ENCODE measurements around the gene IQCE.

IQCE gene

DNA sequence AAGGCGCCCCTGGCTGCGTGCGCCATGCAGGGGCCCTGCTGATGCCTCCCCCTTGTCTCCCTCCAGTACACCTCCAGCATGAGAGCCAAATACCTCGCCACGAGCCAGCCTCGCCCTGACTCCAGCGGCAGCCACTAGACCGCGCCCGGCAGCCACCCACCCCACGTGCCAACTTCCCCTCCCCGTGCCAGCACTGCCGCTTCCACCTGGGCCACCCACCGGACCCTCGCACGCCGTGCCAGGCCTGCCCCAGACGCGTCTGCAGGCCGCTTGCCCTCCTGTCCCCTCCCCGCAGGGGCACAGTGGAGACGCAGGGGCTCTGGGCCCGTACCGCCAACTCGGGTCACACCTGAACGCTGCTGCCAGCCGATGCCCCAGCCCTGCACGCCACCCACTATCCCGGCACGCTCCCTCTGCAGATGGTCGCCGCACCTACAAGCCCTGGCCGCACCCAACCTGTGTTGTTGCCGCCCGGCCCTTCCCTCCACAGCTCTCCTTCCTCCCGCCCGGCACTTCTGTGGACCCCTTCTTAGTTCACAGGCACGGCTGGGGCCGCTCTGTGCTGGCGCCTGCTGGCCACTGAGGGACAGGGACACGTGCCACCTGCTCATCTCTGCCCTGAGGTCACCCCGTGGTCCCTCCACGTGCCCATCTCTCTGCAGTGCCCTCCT, 103.0 kb downstream of the IQCE start:
- H3K9ac ChIP-seq (ENCODE audit: low read depth, low read length) = no peak overlapping the region
- H3K27ac ChIP-seq (ENCODE audit: low read depth, low read length) = no peak overlapping the region
- no peaks in the 10 kb centered on the region for H3K4me1 ChIP-seq (ENCODE audit: control insufficient read depth, insufficient read depth, low read length)
- no peak overlapping the region for H3K4me3 ChIP-seq (ENCODE audit: low read depth, low read length)
- H3K9me3 ChIP-seq (ENCODE audit: control insufficient read depth, insufficient read depth, low read length) = no peaks in the 10 kb centered on the region
- peaks cover 27% of the 10 kb centered on the region for H3K36me3 ChIP-seq (ENCODE audit: control insufficient read depth, insufficient read depth, low read length)
- no peaks in the 10 kb centered on the region for H3K27me3 ChIP-seq (ENCODE audit: control insufficient read depth, insufficient read depth, low read length)

DNA sequence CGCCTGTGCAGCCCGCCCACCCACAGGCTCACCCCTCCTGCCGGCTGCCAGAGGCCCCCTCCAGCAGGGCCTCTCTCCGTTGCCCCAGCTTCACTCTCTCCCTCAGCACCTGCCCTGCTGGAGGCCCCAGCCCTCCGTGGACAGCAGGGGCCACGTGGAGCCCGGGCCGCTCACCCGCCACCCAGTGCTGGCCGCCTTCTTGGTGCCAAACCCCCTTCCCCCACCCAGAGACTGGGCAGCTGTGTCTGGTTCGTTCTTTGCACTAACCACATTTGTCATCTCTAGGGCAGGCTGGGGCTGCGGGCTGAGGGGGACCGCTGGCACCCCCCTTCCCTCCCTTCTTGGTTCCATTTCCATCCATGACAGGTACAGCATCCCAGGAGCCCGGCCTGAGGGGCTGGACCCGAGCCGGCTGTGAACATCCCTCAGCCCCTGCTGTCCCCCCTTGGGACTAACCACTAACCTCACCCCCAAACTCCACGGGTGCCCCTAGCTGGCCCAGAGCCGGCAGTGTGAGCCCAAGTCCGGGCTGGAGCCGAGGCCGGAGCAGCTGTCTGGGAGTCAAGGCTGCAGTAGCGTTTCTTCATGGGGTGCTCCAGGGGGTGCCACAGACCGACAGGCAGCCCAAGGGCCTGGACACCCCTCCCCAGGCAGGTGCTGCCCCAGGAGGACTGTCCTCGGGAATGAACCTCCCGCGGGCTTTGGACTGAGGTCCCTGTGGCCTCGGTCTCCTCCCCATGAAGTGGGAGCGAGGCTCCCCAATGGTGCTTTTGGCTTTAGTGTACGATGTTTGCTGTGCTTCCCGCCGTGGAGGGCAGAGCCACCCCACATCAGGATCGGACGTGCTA, 103.7 kb downstream of the IQCE start:
- Histone ChIP-seq H3K9ac (ENCODE audit: low read depth, low read length) (no peak overlapping the region), H3K4me1 (ENCODE audit: control insufficient read depth, insufficient read depth, low read length) (no peaks in the 10 kb centered on the region), H3K27me3 (ENCODE audit: control insufficient read depth, insufficient read depth, low read length) (no peaks in the 10 kb centered on the region), H3K27ac (ENCODE audit: low read depth, low read length) (no peak overlapping the region), H3K9me3 (ENCODE audit: control insufficient read depth, insufficient read depth, low read length) (no peaks in the 10 kb centered on the region), H3K36me3 (ENCODE audit: control insufficient read depth, insufficient read depth, low read length) (peaks cover 19% of the 10 kb centered on the region; the same call in 1 of the 2 replicates), H3K4me3 (ENCODE audit: low read depth, low read length) (no peak overlapping the region)

DNA sequence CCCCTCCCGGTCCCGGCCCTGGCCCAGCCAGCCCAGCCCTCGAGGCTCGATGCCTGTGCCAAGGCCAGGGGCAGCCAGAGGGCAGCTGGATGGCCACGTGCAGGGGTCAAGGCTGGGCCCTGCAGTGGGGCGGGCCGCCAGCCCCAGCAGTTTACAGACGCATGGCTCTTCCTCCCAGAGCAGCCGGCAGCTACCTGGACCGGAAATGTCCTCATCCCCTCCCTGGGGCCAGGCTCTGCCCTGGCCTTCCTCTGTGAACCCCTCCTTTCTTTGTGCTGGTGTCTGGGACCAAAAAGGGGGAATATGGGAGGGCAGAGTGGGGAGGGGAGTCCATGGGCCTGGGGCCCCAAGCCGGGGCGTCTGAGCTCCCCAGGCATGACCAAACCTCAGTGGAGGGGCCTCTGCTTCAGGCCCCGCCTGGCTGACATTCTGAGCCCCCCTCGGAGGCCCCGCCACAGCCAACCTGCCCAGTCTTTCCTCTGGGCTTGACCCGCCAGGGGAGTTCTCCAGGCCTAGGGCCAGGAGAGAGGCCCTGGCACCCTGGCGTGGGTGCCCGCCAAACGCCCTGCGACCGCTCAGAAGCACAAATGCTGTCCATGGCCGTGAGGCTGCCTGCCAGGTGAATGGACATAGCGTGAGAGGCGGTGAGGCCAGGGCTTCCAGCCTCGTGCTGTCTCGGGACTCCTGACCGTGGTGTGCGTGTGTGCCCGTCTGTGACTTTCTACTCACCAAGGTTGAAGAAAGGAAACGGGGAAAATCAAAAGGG, 104.5 kb downstream of the IQCE start:
- no peaks in the 10 kb centered on the region for H3K9me3 ChIP-seq (ENCODE audit: control insufficient read depth, insufficient read depth, low read length)
- peak overlapping the region; percentile 10 for H3K27ac ChIP-seq (ENCODE audit: low read depth, low read length)
- H3K27me3 ChIP-seq (ENCODE audit: control insufficient read depth, insufficient read depth, low read length) = no peaks in the 10 kb centered on the region

DNA sequence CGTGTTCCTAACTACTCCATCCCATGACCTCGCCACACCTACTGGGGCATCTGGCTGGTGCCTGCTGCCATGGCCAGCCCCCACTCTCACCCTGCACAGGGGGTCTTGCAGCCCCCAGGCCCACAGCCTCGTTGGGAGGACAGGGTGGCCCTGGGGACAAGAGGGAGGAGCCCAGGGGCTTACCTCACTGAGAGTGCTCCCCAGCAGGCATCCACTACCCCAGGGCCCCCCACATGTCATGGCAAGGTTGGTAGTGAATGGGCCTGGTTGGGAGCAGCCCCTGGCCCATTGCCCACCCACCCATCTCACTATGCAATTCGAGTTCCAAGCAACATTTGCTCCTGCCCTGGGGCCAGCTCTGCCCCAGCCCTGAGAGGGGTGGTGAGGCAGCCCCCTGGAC, 105.2 kb downstream of the IQCE start:
- Histone ChIP-seq H3K4me1 (ENCODE audit: control insufficient read depth, insufficient read depth, low read length) (no peaks in the 10 kb centered on the region), H3K4me3 (ENCODE audit: low read depth, low read length) (no peak overlapping the region), H3K9me3 (ENCODE audit: control insufficient read depth, insufficient read depth, low read length) (no peaks in the 10 kb centered on the region), H3K27me3 (ENCODE audit: control insufficient read depth, insufficient read depth, low read length) (no peaks in the 10 kb centered on the region), H3K27ac (ENCODE audit: low read depth, low read length) (no peak overlapping the region), H3K36me3 (ENCODE audit: control insufficient read depth, insufficient read depth, low read length) (peaks cover 6% of the 10 kb centered on the region; the same call in 1 of the 2 replicates), H3K9ac (ENCODE audit: low read depth, low read length) (no peak overlapping the region)

More for the DNA sequence above, 104.5 kb downstream of the IQCE start:
- Histone ChIP-seq H3K4me3 (ENCODE audit: low read depth, low read length) (no peak overlapping the region), H3K4me1 (ENCODE audit: control insufficient read depth, insufficient read depth, low read length) (no peaks in the 10 kb centered on the region), H3K9ac (ENCODE audit: low read depth, low read length) (no peak overlapping the region), H3K36me3 (ENCODE audit: control insufficient read depth, insufficient read depth, low read length) (peaks cover 11% of the 10 kb centered on the region; the same call in 1 of the 2 replicates)
